HG02970 (cell line): ENCODE measurements around the gene HPDL.
"Not testable (repeated sequence)": the region's sequence is repeated elsewhere in the genome, so short reads cannot be mapped to it uniquely, and the experiment has no call there.

Experiments
- ATAC-seq: cut with Tn5 transposase; IDR thresholded peaks from one replicate; pipeline ENCODE4 v1.9.1; 2021; ENCODE audit warnings: mild to moderate bottlenecking, moderate library complexity, moderate number of reproducible peaks; ENCODE audit not compliant: unreplicated experiment, low FRiP score

The HPDL gene

GRCh38 chr1:45348966-45349677, 22.4 kb downstream of the HPDL start:
- no peak for ATAC-seq

GRCh38 chr1:45351508-45351907, 24.8 kb downstream of the HPDL start:
- ATAC-seq = no peak

- no peak for ATAC-seq
Observed at GRCh38 chr1:45353685-45354084, 27.0 kb downstream of the HPDL start.

- no peak for ATAC-seq
Observed at GRCh38 chr1:45354838-45355237, 28.1 kb downstream of the HPDL start.

GRCh38 chr1:45355683-45356082, 29.0 kb downstream of the HPDL start:
- ATAC-seq = no peak

- ATAC-seq = no peak
Observed at GRCh38 chr1:45356186-45356585, 29.5 kb downstream of the HPDL start.

GRCh38 chr1:45359882-45360513, 33.3 kb downstream of the HPDL start:
- no peak for ATAC-seq

- ATAC-seq = not testable (repeated sequence)
Observed at GRCh38 chr1:45360981-45361380, 34.3 kb downstream of the HPDL start.

GRCh38 chr1:45364294-45364693, 37.6 kb downstream of the HPDL start:
- no peak for ATAC-seq

- ATAC-seq = no peak
Observed at GRCh38 chr1:45365051-45365450, 38.4 kb downstream of the HPDL start.

- no peak for ATAC-seq
Observed at GRCh38 chr1:45370575-45370974, 43.9 kb downstream of the HPDL start.

- no peak for ATAC-seq
Observed at GRCh38 chr1:45373573-45373972, 46.9 kb downstream of the HPDL start.

GRCh38 chr1:45375104-45376090, 48.7 kb downstream of the HPDL start:
- ATAC-seq = no peak

GRCh38 chr1:45378184-45378583, 51.5 kb downstream of the HPDL start:
- ATAC-seq = no peak
